Heart right ventricle (tissue), 16 donors: ENCODE data around the gene FMN2. TPM values are rescaled to one million over a fixed set of nuclear protein-coding genes. Genes with fewer than 3 reads are reported as not detected.

Experiments
- ATAC-seq, 8 donors: fragments of 200-7000 bp; cut with Tn5 transposase; one replicate each; pipeline ENCODE4 v1.9.1; 2020; ENCODE audit warnings: mild to moderate bottlenecking in 8 of 8, moderate library complexity in 8 of 8, moderate number of reproducible peaks in 1 of 8
- DNase-seq, 2 donors: peaks; one replicate each; pipeline ENCODE4 v3.0.0-alpha.2; 2020
- H3K27ac ChIP-seq, 10 donors: fragments of 200-600 bp; sonication (generic) in 2 of 10; one replicate each; pipeline versions ENCODE4 v1.5.0 to v1.8.0; 2020 to 2022; ENCODE audit warnings: mild to moderate bottlenecking in 3 of 10
- H3K27me3 ChIP-seq, 7 donors: fragments of 200-600 bp; one replicate each; pipeline ENCODE4 v1.8.0; 2021 to 2022; ENCODE audit warnings: mild to moderate bottlenecking in 2 of 7
- H3K36me3 ChIP-seq, 9 donors: fragments of 200-600 bp; sonication (generic) in 1 of 9; one replicate each; pipeline versions ENCODE4 v1.5.0 to v1.8.0; 2020 to 2022; ENCODE audit warnings: mild to moderate bottlenecking in 2 of 9
- H3K4me1 ChIP-seq, 9 donors: fragments of 200-600 bp; sonication (generic) in 1 of 9; one replicate each; pipeline versions ENCODE4 v1.5.0 to v1.8.0; 2020 to 2022; ENCODE audit warnings: mild to moderate bottlenecking in 4 of 9
- H3K4me3 ChIP-seq, 10 donors: fragments of 200-600 bp; sonication (generic) in 2 of 10; one replicate each; pipeline versions ENCODE4 v1.5.0 to v1.8.0; 2020 to 2022; ENCODE audit warnings: mild to moderate bottlenecking in 7 of 10, moderate library complexity in 2 of 10
- H3K9me3 ChIP-seq, 11 donors: fragments of 200-600 bp in 10 of 11; sonication (generic) in 2 of 11; one replicate each; pipeline versions ENCODE4 v1.5.0 to v1.8.0; 2013 to 2022; ENCODE audit warnings: mild to moderate bottlenecking in 2 of 11, control low read depth in 1 of 11, moderate library complexity in 1 of 11
- WGBS, 2 donors: extraction: QIAGEN DNeasy Blood & Tissue Kit; methylation state at CpG; one replicate each; pipeline ENCODE4 v1.1.7; 2013; ENCODE audit warnings: inconsistent platforms in 1 of 2; 5-methylcytosine and 5-hydroxymethylcytosine counted together
- intact Hi-C, 10 donors: fragments of 100-400 bp; cut with DNase I; formaldehyde crosslinking; loops; one replicate each; pipeline versions ENCODE4 v1.11.1 to v1.14.2; 2022
- polyA plus RNA-seq, 2 donors: library from polyadenylated mRNA; stranded (reverse); fragments of 200-250 nt; gene quantifications; one replicate each; pipeline ENCODE4 v1.2.3, GENCODE V29; 2013
- total RNA-seq, 10 donors: library from RNA; stranded (reverse); fragmentation: NEBNext Ultra II Directional in 3 of 10; extraction: Animal tissue kit (Norgen Biotek cat#: 25700) in 3 of 10; gene quantifications; one replicate each; pipeline versions ENCODE4 v1.2.1 to v1.2.4, GENCODE V29; 2021 to 2023
- TF ChIP-seq, protein P1 (sequence below), 9 donors: fragments of 200-600 bp; sonication (generic) in 2 of 9; IDR thresholded peaks; one replicate each; pipeline versions ENCODE4 v1.5.0 to v1.8.0; 2021 to 2022; ENCODE audit warnings: antibody characterized with exemption in 9 of 9, mild to moderate bottlenecking in 5 of 9, moderate library complexity in 1 of 9
- donor health status: Arrhythmogenic right ventricular cardiomyopathy.
- donor health status: ischemic (EF 13 %, LVEDD 7.1; RV severe dilation, severe dysfunction).
- donor health status: healthy with polysubstance abuse.
- donor health status: DM: no; HTN: yes; CAD: no.
- donor health status: DM: no; HTN: no; CAD: no.
- donor health status: ischemic (EF 25% LVEDD 6.9; RV normal size, moderate dysfunction).
- donor health status: ischemic (EF 25% LVEDD 5.7; RV mildly dilated, moderate dysfunction).
- donor health status: healthy.
- donor health status: DM: yes; HTN: yes; CAD: no.
- donor health status: Ischemic cardiomyopathy.
- donor health status: ischemic (EF 35%, LVEDD 5.7; RV mildly dilated, moderate dysfunction).
- donor health status: nonischemic (EF 11% LVEDD 7.7; RV severe dilation, severe dysfunction).
- donor health status: DM: yes; HTN: yes; CAD: no.
- donor health status: PGD.
- donor health status: ischemic (EF 29% LVEDD 5.4; RV normal size, mild dysfunction).
- donor health status: nonischemic (EF 23%, LVEDD 6.1; RV moderate dilation, normal function).

The FMN2 gene
- total and polyA plus RNA-seq, 12 donors, result 0.03 to 0.70 (median 0.12) TPM; not detected in 9

DNA sequence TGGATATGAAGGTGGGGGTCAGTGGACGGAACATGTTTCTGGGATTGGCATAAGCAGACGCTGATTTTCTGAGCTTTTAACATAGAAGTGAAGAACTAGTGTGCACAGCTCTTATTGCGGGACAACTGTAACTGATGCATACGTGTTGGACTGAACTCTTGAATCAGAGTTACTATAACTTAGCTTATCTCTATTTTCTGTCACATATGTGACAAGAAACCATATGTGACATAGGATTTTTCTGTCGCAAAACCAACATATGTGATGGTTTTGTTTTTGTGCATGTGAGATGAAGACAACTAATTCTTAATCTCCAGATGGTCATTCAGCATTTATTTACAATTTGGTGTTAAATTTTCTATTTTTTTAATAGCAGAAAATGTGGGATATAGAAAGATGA, 270.4 kb downstream of the FMN2 start:
- DNase-seq (no peak), ATAC-seq (no peak)
- Histone ChIP-seq H3K27me3 (no peaks in the 10 kb centered on the region), H3K4me3 (no peak overlapping the region), H3K27ac (no peak overlapping the region), H3K36me3 (no peaks in the 10 kb centered on the region), H3K4me1 (no peaks in the 10 kb centered on the region), H3K9me3 (no peaks in the 10 kb centered on the region)
- TF ChIP-seq, protein P1, sequence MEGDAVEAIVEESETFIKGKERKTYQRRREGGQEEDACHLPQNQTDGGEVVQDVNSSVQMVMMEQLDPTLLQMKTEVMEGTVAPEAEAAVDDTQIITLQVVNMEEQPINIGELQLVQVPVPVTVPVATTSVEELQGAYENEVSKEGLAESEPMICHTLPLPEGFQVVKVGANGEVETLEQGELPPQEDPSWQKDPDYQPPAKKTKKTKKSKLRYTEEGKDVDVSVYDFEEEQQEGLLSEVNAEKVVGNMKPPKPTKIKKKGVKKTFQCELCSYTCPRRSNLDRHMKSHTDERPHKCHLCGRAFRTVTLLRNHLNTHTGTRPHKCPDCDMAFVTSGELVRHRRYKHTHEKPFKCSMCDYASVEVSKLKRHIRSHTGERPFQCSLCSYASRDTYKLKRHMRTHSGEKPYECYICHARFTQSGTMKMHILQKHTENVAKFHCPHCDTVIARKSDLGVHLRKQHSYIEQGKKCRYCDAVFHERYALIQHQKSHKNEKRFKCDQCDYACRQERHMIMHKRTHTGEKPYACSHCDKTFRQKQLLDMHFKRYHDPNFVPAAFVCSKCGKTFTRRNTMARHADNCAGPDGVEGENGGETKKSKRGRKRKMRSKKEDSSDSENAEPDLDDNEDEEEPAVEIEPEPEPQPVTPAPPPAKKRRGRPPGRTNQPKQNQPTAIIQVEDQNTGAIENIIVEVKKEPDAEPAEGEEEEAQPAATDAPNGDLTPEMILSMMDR (IDR thresholded peaks at IDR 0.05), result no peak
- 83 to 85% methylated on average over 5 of the region's 5 CpGs for WGBS, 2 donors
- intact Hi-C loops, result no loop called here

DNA sequence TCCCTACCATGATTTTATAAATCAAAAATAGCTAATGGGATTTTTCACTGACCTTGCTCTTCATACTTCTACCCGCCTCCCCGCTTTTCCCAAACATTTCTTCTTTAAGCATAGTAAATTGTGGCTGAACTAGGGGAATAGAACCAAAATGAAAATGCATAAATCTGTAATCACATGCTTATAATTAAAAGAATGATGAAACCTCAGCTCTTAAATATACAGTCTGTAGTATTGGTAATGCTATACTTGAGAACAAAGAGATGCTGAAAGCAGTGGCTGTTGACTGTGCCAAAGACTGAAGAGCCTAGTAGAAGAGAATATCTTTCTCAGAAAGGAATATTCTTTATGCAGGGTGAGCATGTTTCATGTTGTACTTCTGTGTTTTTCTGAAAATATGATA, 271.1 kb downstream of the FMN2 start:
- Histone ChIP-seq H3K4me3 (no peak overlapping the region), H3K36me3 (no peaks in the 10 kb centered on the region), H3K9me3 (no peaks in the 10 kb centered on the region), H3K27me3 (no peaks in the 10 kb centered on the region), H3K27ac (no peak overlapping the region), H3K4me1 (no peaks in the 10 kb centered on the region)
- no peak for ATAC-seq
- no peak for DNase-seq
- WGBS, 2 donors, result 75 to 99% methylated on average over 2 of the region's 2 CpGs
- TF ChIP-seq, protein P1 (IDR thresholded peaks at IDR 0.05), result no peak
- intact Hi-C loops, result no loop called here

GRCh38 chr1:240363315-240363714, 271.6 kb downstream of the FMN2 start:
- no peaks in the 10 kb centered on the region for H3K36me3 ChIP-seq
- H3K9me3 ChIP-seq, result no peaks in the 10 kb centered on the region
- ATAC-seq (no peak), DNase-seq (no peak)
- no peak overlapping the region for H3K4me3 ChIP-seq
- WGBS, 2 donors, result 55 to 63% methylated on average over 5 of the region's 5 CpGs
- H3K27ac ChIP-seq, result no peak overlapping the region
- intact Hi-C loops, result no loop called here
- TF ChIP-seq, protein P1 (IDR thresholded peaks at IDR 0.05), result no peak
- no peaks in the 10 kb centered on the region for H3K27me3 ChIP-seq
- no peaks in the 10 kb centered on the region for H3K4me1 ChIP-seq

GRCh38 chr1:240363914-240364313, 272.2 kb downstream of the FMN2 start:
- intact Hi-C loops, result no loop called here
- WGBS, 2 donors, result 68 to 78% methylated on average over 3 of the region's 3 CpGs
- H3K27ac ChIP-seq, result no peak overlapping the region
- DNase-seq (no peak), ATAC-seq (no peak)
- no peaks in the 10 kb centered on the region for H3K36me3 ChIP-seq
- H3K27me3 ChIP-seq, result no peaks in the 10 kb centered on the region
- TF ChIP-seq, protein P1 (IDR thresholded peaks at IDR 0.05), result no peak
- H3K4me3 ChIP-seq, result no peak overlapping the region
- H3K9me3 ChIP-seq, result no peaks in the 10 kb centered on the region
- H3K4me1 ChIP-seq, result no peaks in the 10 kb centered on the region

GRCh38 chr1:240366636-240367035, 275.0 kb downstream of the FMN2 start:
- TF ChIP-seq, protein P1 (IDR thresholded peaks at IDR 0.05), result no peak

More at GRCh38 chr1:240366636-240367035, 275.0 kb downstream of the FMN2 start:
- Histone ChIP-seq H3K4me3 (no peak overlapping the region), H3K9me3 (no peaks in the 10 kb centered on the region), H3K4me1 (no peaks in the 10 kb centered on the region), H3K27me3 (no peaks in the 10 kb centered on the region), H3K27ac (no peak overlapping the region), H3K36me3 (no peaks in the 10 kb centered on the region)
- DNase-seq, result no peak
- 79 to 84% methylated on average over 9 of the region's 9 CpGs for WGBS, 2 donors
- intact Hi-C loops, result no loop called here
- ATAC-seq, result no peak
